Activated T-helper 1 cell treated with Interleukin-2 at 50 U/mL for 16 hours (primary cell): Measurements from ENCODE around the gene SPTBN1.
"Not testable (repeated sequence)": the region's sequence is repeated elsewhere in the genome, so short reads cannot be mapped to it uniquely, and the experiment has no call there.

Experiments
- DNase-seq: peaks from one replicate; pipeline ENCODE4 v3.0.0-alpha.2; 2020; ENCODE audit warnings: low read depth

SPTBN1 gene

GRCh38 chr2:54672590-54673456 lies 216.7 kb downstream of the SPTBN1 start:
- DNase-seq: no peak

- no peak for DNase-seq
Observed at GRCh38 chr2:54673501-54673998, 217.4 kb downstream of the SPTBN1 start.

GRCh38 chr2:54675281-54675680 lies 219.2 kb downstream of the SPTBN1 start:
- DNase-seq: no peak

- DNase-seq: no peak
Observed at GRCh38 chr2:54675738-54676137, 219.6 kb downstream of the SPTBN1 start.

- no peak for DNase-seq
Observed at GRCh38 chr2:54676656-54677055, 220.5 kb downstream of the SPTBN1 start.

GRCh38 chr2:54677476-54678265 lies 221.5 kb downstream of the SPTBN1 start:
- no peak for DNase-seq

- no peak for DNase-seq
Observed at GRCh38 chr2:54678719-54679118, 222.6 kb downstream of the SPTBN1 start.

GRCh38 chr2:54680397-54681041 lies 224.4 kb downstream of the SPTBN1 start:
- DNase-seq: no peak

GRCh38 chr2:54681416-54681815 lies 225.3 kb downstream of the SPTBN1 start:
- no peak for DNase-seq

- DNase-seq: no peak
Observed at GRCh38 chr2:54683596-54683995, 227.5 kb downstream of the SPTBN1 start.

GRCh38 chr2:54685263-54685775 lies 229.2 kb downstream of the SPTBN1 start:
- DNase-seq: no peak

GRCh38 chr2:54687595-54688152 lies 231.5 kb downstream of the SPTBN1 start:
- no peak for DNase-seq

GRCh38 chr2:54691445-54692135 lies 235.5 kb downstream of the SPTBN1 start:
- no peak for DNase-seq

- DNase-seq: no peak
Observed at GRCh38 chr2:54692556-54692955, 236.4 kb downstream of the SPTBN1 start.

- no peak for DNase-seq
Observed at GRCh38 chr2:54695378-54695777, 239.3 kb downstream of the SPTBN1 start.

- no peak for DNase-seq
Observed at GRCh38 chr2:54697934-54698333, 241.8 kb downstream of the SPTBN1 start.

GRCh38 chr2:54698926-54699325 lies 242.8 kb downstream of the SPTBN1 start:
- DNase-seq: not testable (repeated sequence)

GRCh38 chr2:54699665-54700064 lies 243.5 kb downstream of the SPTBN1 start:
- DNase-seq: no peak

GRCh38 chr2:54701029-54701428 lies 244.9 kb downstream of the SPTBN1 start:
- DNase-seq: no peak

GRCh38 chr2:54704238-54704637 lies 248.1 kb downstream of the SPTBN1 start:
- no peak for DNase-seq
